ENCODE measurements around the gene NFATC4.

Gene NFATC4

DNA sequence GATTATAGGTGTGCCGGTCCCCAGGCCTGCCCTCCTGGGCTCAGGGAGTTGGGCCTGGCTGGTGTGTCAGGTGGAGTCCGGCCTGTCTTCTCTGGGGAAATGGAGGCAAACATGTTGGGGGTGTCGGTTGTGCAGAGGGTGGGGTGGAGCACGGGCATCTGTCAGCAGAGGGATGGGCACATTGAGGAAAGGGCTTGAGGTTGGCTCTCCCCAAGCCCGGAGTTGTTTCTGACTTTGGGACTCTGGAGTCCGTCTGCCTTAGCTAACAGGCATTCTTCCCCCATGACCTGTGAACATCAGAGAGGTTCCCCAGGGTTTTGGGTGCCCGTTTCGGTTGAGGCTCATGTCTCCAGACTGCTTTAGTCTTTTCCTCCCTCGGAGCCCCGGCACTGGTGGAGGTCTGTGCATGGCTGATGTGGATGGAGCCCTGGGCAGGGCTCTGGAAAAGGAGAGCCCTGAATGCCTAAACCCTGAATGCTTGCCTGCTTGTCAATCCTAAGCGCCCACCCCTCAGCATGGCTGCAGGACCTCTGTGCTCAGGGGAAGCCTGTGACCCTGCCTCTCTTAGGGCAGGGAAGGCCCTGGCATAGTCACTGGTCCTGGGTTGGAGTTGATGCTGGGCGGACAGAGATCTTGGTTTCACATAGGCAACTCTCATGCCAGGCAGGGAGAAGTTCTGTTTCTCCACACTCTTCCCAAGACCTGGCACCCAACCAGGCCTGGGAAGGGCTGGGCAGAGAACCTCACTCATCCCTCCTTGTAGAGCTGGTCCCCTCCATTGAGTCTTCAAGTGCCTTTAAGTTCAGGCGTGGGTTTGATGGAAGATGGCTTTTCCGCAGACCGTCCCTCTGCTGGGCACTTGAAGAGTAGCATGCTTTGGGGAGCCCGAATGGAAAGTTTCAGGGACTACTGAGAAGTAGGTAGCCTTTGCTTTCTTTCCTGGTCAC is 43.7 kb downstream of the NFATC4 start:
- TF ChIP-seq, protein P1, sequence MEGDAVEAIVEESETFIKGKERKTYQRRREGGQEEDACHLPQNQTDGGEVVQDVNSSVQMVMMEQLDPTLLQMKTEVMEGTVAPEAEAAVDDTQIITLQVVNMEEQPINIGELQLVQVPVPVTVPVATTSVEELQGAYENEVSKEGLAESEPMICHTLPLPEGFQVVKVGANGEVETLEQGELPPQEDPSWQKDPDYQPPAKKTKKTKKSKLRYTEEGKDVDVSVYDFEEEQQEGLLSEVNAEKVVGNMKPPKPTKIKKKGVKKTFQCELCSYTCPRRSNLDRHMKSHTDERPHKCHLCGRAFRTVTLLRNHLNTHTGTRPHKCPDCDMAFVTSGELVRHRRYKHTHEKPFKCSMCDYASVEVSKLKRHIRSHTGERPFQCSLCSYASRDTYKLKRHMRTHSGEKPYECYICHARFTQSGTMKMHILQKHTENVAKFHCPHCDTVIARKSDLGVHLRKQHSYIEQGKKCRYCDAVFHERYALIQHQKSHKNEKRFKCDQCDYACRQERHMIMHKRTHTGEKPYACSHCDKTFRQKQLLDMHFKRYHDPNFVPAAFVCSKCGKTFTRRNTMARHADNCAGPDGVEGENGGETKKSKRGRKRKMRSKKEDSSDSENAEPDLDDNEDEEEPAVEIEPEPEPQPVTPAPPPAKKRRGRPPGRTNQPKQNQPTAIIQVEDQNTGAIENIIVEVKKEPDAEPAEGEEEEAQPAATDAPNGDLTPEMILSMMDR (conservative IDR thresholded peaks at IDR 0.05; ENCODE audit: low read length) = peak; percentile 83
- DNase-seq (ENCODE audit: low read depth) = peak; percentile 60
- no peak overlapping the region for H3K4me3 ChIP-seq (ENCODE audit: low read length)

DNA sequence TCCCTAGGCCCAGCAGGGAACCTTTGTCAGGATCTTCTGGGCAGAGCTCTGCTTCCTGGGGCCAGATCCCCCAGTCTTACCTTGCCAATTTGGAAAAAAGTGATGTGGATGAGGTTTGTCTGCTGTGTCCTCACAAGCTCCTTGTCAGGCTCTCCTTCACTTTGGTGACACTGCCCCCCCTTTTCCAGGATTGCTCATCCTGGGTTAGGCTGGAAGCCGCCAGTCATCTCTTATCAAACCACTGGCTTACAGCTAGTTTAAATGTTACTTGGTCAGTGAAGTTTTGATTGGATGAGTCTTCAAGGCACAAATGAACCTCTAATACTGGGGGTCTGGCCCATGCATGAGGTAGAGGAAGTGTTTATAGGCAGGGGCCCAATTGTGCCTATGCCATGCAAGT is 46.1 kb downstream of the NFATC4 start:
- TF ChIP-seq, protein P1 (conservative IDR thresholded peaks at IDR 0.05; ENCODE audit: low read length) = no peak
- no peak for DNase-seq (ENCODE audit: low read depth)
- H3K4me3 ChIP-seq (ENCODE audit: low read length) = no peak overlapping the region

DNA sequence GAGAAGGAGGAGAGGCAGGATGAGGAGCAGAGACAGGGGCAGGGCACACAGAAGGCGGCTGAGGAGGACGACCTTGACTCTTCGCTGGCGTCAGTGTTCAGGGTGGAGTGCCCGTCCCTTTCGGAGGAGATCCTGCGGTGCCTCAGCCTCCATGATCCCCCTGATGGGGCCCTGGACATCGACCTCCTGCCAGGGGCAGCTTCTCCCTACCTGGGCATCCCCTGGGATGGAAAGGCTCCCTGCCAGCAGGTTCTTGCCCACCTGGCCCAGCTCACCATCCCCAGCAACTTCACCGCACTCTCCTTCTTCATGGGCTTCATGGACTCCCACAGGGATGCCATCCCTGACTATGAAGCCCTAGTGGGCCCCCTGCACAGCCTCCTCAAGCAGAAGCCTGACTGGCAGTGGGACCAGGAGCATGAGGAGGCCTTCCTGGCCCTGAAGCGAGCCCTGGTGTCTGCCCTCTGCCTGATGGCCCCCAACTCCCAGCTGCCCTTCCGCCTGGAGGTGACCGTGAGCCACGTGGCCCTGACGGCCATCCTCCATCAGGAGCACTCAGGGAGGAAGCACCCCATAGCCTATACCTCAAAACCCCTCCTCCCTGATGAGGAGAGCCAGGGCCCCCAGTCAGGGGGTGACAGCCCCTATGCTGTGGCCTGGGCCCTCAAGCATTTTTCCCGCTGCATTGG is 46.9 kb downstream of the NFATC4 start:
- TF ChIP-seq, protein P1 (conservative IDR thresholded peaks at IDR 0.05; ENCODE audit: low read length) = no peak
- no peak for DNase-seq (ENCODE audit: low read depth)
- H3K4me3 ChIP-seq (ENCODE audit: low read length) = no peak overlapping the region

DNA sequence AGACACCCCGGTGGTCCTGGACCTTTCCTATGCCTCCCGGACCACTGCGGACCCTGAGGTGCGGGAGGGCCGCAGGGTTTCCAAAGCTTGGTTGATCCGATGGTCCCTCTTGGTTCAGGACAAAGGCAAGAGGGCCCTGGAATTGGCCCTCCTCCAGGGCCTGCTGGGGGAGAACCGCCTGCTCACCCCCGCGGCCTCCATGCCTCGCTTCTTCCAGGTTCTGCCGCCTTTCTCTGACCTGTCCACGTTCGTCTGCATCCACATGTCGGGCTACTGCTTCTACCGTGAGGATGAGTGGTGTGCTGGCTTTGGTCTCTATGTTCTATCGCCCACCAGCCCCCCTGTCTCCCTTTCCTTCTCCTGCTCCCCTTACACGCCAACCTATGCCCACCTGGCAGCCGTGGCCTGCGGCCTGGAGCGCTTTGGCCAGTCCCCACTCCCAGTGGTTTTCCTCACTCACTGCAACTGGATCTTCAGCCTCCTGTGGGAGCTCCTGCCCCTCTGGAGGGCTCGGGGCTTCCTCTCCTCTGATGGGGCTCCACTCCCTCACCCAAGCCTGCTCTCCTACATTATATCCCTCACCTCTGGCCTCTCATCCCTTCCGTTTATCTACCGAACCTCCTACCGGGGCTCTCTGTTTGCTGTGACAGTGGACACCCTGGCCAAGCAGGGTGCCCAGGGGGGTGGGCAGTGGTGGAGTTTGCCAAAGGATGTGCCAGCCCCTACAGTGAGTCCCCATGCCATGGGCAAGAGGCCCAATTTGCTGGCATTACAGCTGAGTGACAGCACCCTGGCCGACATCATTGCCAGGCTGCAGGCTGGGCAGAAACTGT is 47.7 kb downstream of the NFATC4 start:
- no peak for DNase-seq (ENCODE audit: low read depth)
- no peak overlapping the region for H3K4me3 ChIP-seq (ENCODE audit: low read length)
- TF ChIP-seq, protein P1 (conservative IDR thresholded peaks at IDR 0.05; ENCODE audit: low read length) = no peak

DNA sequence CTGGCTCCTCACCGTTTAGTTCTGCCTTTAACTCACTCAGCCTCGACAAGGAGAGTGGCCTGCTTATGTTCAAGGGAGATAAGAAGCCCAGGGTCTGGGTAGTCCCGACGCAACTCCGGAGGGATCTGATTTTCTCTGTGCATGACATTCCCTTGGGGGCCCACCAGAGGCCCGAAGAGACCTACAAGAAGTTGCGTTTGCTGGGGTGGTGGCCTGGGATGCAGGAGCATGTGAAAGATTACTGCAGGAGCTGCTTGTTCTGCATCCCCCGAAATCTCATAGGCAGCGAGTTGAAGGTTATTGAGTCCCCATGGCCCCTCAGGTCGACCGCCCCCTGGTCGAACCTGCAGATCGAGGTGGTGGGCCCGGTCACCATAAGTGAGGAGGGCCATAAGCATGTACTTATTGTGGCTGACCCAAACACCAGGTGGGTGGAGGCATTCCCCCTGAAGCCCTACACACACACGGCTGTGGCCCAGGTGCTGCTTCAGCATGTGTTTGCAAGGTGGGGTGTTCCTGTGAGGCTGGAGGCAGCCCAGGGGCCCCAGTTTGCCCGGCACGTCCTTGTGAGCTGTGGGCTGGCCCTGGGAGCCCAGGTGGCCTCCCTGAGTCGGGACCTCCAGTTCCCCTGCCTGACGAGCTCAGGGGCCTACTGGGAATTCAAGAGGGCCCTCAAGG is 48.4 kb downstream of the NFATC4 start:
- no peak for DNase-seq (ENCODE audit: low read depth)
- no peak overlapping the region for H3K4me3 ChIP-seq (ENCODE audit: low read length)
- TF ChIP-seq, protein P1 (conservative IDR thresholded peaks at IDR 0.05; ENCODE audit: low read length) = no peak

DNA sequence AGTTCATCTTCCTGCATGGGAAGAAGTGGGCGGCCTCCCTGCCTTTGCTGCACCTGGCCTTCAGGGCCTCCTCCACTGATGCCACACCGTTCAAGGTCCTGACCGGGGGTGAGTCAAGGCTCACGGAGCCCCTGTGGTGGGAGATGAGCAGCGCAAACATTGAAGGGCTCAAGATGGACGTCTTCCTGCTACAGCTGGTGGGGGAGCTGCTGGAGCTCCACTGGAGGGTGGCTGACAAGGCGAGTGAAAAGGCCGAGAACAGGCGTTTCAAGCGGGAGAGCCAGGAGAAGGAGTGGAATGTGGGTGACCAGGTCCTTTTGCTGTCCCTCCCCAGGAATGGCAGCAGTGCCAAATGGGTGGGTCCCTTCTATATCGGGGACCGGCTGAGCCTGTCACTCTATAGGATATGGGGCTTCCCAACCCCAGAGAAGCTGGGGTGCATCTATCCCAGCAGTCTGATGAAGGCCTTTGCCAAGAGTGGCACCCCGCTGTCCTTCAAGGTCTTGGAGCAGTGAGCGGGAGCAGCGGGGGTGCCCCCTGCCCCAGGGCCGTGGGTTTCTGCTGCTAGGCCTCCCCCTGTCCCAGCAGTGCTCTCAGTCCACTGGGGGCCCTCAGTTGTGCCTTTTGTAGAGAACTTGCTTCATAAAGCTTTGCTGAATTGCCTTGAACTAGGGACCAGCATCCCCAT is 49.1 kb downstream of the NFATC4 start:
- H3K4me3 ChIP-seq (ENCODE audit: low read length) = no peak overlapping the region
- no peak for DNase-seq (ENCODE audit: low read depth)
- TF ChIP-seq, protein P1 (conservative IDR thresholded peaks at IDR 0.05; ENCODE audit: low read length) = no peak

All from AG10803 (cell line).